B cell (primary cell): ENCODE results near the gene PICK1. TPM values are rescaled to one million over a fixed set of nuclear protein-coding genes. Genes with fewer than 3 reads are reported as not detected.

Source experiments
- ATAC-seq: fragments of 200-7000 bp; cut with Tn5 transposase; one replicate; pipeline ENCODE4 v1.10.0; 2021; ENCODE audit warnings: low read depth, mild to moderate bottlenecking, moderate number of reproducible peaks, moderate library complexity
- CTCF ChIA-PET: fragments of 350-600 bp; sonication (Branson Sonifier 250); formaldehyde crosslinking; loops from one replicate; lab custom pipeline; 2021; ENCODE audit warnings: antibody characterized with exemption, inconsistent platforms; lab: Charles Lee
- POLR2A ChIA-PET: fragments of 350-600 bp; sonication (Branson Sonifier 250); formaldehyde crosslinking; loops from one replicate; lab custom pipeline; 2021; ENCODE audit warnings: antibody characterized with exemption; lab: Charles Lee
- DNase-seq: peaks from one replicate; pipeline ENCODE4 v3.0.0; 2013
- H2AFZ ChIP-seq: 2 replicates; pipeline ENCODE4 v1.6.1; 2012; ENCODE audit warnings: mild to moderate bottlenecking, low read depth, low read length; ENCODE audit not compliant: insufficient read depth, poor library complexity, severe bottlenecking
- H3K27ac ChIP-seq, 2 donors: 1 replicate in 1 of 2; 2 replicates in 1 of 2; pipeline ENCODE4 v1.5.1; 2012 to 2013; ENCODE audit warnings: low read length in 2 of 2, mild to moderate bottlenecking in 2 of 2, moderate library complexity in 1 of 2
- H3K27me3 ChIP-seq, 4 experiments: fragments of 200-600 bp in 1 of 4; sonication (generic) in 1 of 4; replicated peaks in 1 of 4; 1 replicate in 2 of 4; 2 replicates in 2 of 4; pipeline versions ENCODE4 v1.6.1 to v1.7.0; 2013 to 2016; ENCODE audit warnings: low read length in 3 of 4, mild to moderate bottlenecking in 2 of 4, mixed read lengths in 1 of 4, moderate library complexity in 1 of 4; ENCODE audit not compliant: insufficient read depth in 4 of 4, control insufficient read depth in 3 of 4; ENCODE audit errors: control extremely low read depth in 1 of 4
- H3K36me3 ChIP-seq, 2 experiments: replicated peaks in 1 of 2; 1 replicate in 1 of 2; 2 replicates in 1 of 2; pipeline versions ENCODE4 v1.6.1 to v1.7.1; 2013; ENCODE audit warnings: low read length in 1 of 2; ENCODE audit not compliant: insufficient read depth in 2 of 2, control insufficient read depth in 1 of 2; ENCODE audit errors: control extremely low read depth in 1 of 2, extremely low read depth in 1 of 2
- H3K4me1 ChIP-seq, 2 donors: fragments of 200-600 bp in 1 of 2; sonication (generic) in 1 of 2; 1 replicate in 1 of 2; 2 replicates in 1 of 2; pipeline versions ENCODE4 v1.5.1 to v1.6.1; 2013 to 2017; ENCODE audit warnings: low read length in 2 of 2; ENCODE audit not compliant: control insufficient read depth in 2 of 2, insufficient read depth in 2 of 2
- H3K4me2 ChIP-seq: replicated peaks from 2 replicates; pipeline ENCODE3; 2012; ENCODE audit warnings: mild to moderate bottlenecking, low read depth, low read length; ENCODE audit not compliant: poor library complexity, severe bottlenecking
- H3K4me3 ChIP-seq, 5 experiments: fragments of 200-600 bp in 1 of 5; sonication (generic) in 1 of 5; 1 replicate in 3 of 5; 2 replicates in 2 of 5; pipeline versions ENCODE4 v1.5.1 to v1.7.0; 2011 to 2016; ENCODE audit warnings: low read length in 4 of 5, mild to moderate bottlenecking in 4 of 5, low read depth in 2 of 5, control low read depth in 1 of 5, moderate library complexity in 1 of 5; ENCODE audit not compliant: insufficient read depth in 1 of 5; ENCODE audit errors: control extremely low read depth in 1 of 5, extremely low read depth in 1 of 5
- H3K79me2 ChIP-seq: fragments of 200-600 bp; sonication (generic); one replicate; pipeline ENCODE4 v1.6.0; 2016; ENCODE audit warnings: low read length; ENCODE audit not compliant: control insufficient read depth, insufficient read depth
- H3K9ac ChIP-seq: fragments of 200-600 bp; sonication (generic); 2 replicates; pipeline ENCODE4 v1.6.1; 2017; ENCODE audit warnings: mild to moderate bottlenecking, low read length, moderate library complexity
- H3K9me3 ChIP-seq, 3 donors: one replicate each; pipeline versions ENCODE4 v1.6.1 to v1.7.1; 2013; ENCODE audit warnings: low read length in 2 of 3; ENCODE audit not compliant: control insufficient read depth in 2 of 3, insufficient read depth in 1 of 3; ENCODE audit errors: control extremely low read depth in 1 of 3
- H4K20me1 ChIP-seq: 2 replicates; pipeline ENCODE4 v1.6.0; 2012; ENCODE audit warnings: mild to moderate bottlenecking, low read length; ENCODE audit not compliant: insufficient read depth, control insufficient read depth, poor library complexity, severe bottlenecking
- H3K27ac Mint-ChIP-seq: one replicate; pipeline ENCODE4 v1.8.0; 2021; ENCODE audit warnings: mixed read lengths
- H3K27me3 Mint-ChIP-seq: one replicate; pipeline ENCODE4 v1.8.0; 2021; ENCODE audit warnings: mixed read lengths
- H3K4me1 Mint-ChIP-seq: one replicate; pipeline ENCODE4 v1.8.0; 2021; ENCODE audit warnings: mixed read lengths
- H3K4me3 Mint-ChIP-seq: one replicate; pipeline ENCODE4 v1.8.0; 2021; ENCODE audit warnings: mixed read lengths
- H3K9me3 Mint-ChIP-seq: one replicate; pipeline ENCODE4 v1.8.0; 2022; ENCODE audit warnings: mixed read lengths; ENCODE audit not compliant: insufficient read depth
- CTCF ChIP-seq: fragments of 200-600 bp; IDR thresholded peaks from one replicate; pipeline ENCODE4 v1.8.0; 2022; ENCODE audit warnings: antibody characterized with exemption, mild to moderate bottlenecking
- EZH2 ChIP-seq: IDR thresholded peaks from 2 replicates; pipeline ENCODE4 v1.6.1; 2012; ENCODE audit warnings: borderline replicate concordance, low read depth, mild to moderate bottlenecking, moderate library complexity, low read length; ENCODE audit not compliant: insufficient read depth, poor library complexity, severe bottlenecking
- WGBS: methylation state at CpG from one replicate; pipeline ENCODE4 v1.1.5; 2013; ENCODE audit warnings: missing lambda C conversion rate; ENCODE audit not compliant: insufficient coverage; 5-methylcytosine and 5-hydroxymethylcytosine counted together
- intact Hi-C: fragments of 100-400 bp; cut with micrococcal nuclease; formaldehyde crosslinking; loops from one replicate; pipeline ENCODE4 v1.10.0; 2022
- polyA plus RNA-seq: library from polyadenylated mRNA; depleted of rRNA; stranded (reverse); fragments of >200 nt; gene quantifications from 2 replicates; pipeline ENCODE4 v1.2.3, GENCODE V29; 2012
- total RNA-seq, 2 donors: library from RNA; stranded (reverse); fragments of 120-200 nt in 1 of 2; gene quantifications; 1 replicate in 1 of 2; 2 replicates in 1 of 2; pipeline versions ENCODE4 v1.2.3 to v1.2.4, GENCODE V29; 2013 to 2022

The PICK1 gene
- total and polyA plus RNA-seq, 2 donors (not counting 1 experiment from before 2014, with no cell fraction given): 34.2 to 37.4 TPM

DNA sequence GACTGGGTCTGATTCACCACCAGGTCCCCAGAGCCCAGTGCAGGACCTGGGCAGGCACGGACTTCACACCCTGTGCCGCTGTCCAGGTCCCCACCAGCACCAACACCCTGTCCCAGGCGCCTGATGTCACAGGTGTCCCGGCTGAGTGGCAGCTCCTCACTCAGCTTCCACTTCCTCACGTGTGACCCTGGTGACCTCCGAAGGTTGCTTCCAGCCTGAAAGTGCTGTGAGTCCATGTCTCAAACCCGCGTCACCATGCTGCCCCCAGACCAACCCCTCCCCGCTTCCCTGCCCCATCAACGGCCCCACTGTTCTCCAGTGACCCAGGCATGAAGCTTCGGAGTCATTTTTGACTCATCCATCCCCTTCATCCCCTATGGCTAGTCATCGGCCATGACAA is 25.7 kb upstream of the PICK1 start:
- Mint-ChIP-seq H3K4me1 (no peaks in the 10 kb centered on the region), H3K4me3 (no peak overlapping the region), H3K27ac (no peak overlapping the region), H3K9me3 (no peaks in the 10 kb centered on the region), H3K27me3 (no peaks in the 10 kb centered on the region)
- intact Hi-C loops: no loop called here
- POLR2A ChIA-PET: no interaction called here
- no peaks in the 10 kb centered on the region for H3K9me3 ChIP-seq
- no peak for TF ChIP-seq EZH2
- TF ChIP-seq CTCF: no peak
- H3K79me2 ChIP-seq: no peaks in the 10 kb centered on the region
- H3K4me2 ChIP-seq: no peak overlapping the region
- no peak overlapping the region for H3K27ac ChIP-seq
- no peaks in the 10 kb centered on the region for H3K36me3 ChIP-seq
- DNase-seq (no peak), ATAC-seq (no peak)
- H4K20me1 ChIP-seq: no peaks in the 10 kb centered on the region
- H2AFZ ChIP-seq: no peak overlapping the region
- H3K4me1 ChIP-seq: no peaks in the 10 kb centered on the region
- H3K4me3 ChIP-seq: no peak overlapping the region
- H3K27me3 ChIP-seq: no peaks in the 10 kb centered on the region
- 95% methylated on average over 12 of the region's 12 CpGs for WGBS
- CTCF ChIA-PET: interaction anchor here (2.2 kb wide), 1 partner anchor 21 kb away, joined by 5 read pairs; no protein-coding TSS in a partner anchor
- H3K9ac ChIP-seq: no peak overlapping the region

- no peaks in the 10 kb centered on the region for H3K9me3 Mint-ChIP-seq
- no peaks in the 10 kb centered on the region for H3K27me3 ChIP-seq
- CTCF ChIA-PET: interaction anchor here (0.6 to 2.2 kb wide), 2 partner anchors 19 to 364 kb away, joined by 4 to 5 read pairs; no protein-coding TSS in a partner anchor
These were observed 24.3 kb upstream of the PICK1 start for GRCh38 chr22:38032681-38033521.

More at GRCh38 chr22:38032681-38033521, 24.3 kb upstream of the PICK1 start:
- no peak overlapping the region for H3K27ac ChIP-seq
- 93% methylated on average over 14 of the region's 19 CpGs for WGBS
- no peak for DNase-seq
- H3K27me3 Mint-ChIP-seq: peaks cover 7% of the 10 kb centered on the region
- no peaks in the 10 kb centered on the region for H3K36me3 ChIP-seq
- TF ChIP-seq CTCF: no peak
- TF ChIP-seq EZH2: no peak
- no peaks in the 10 kb centered on the region for H3K4me1 ChIP-seq
- POLR2A ChIA-PET: no interaction called here
- H3K4me1 Mint-ChIP-seq: no peaks in the 10 kb centered on the region
- H3K79me2 ChIP-seq: no peaks in the 10 kb centered on the region
- no peak overlapping the region for H3K4me2 ChIP-seq
- H3K9me3 ChIP-seq: no peaks in the 10 kb centered on the region
- no peak overlapping the region for H3K4me3 Mint-ChIP-seq
- ATAC-seq: no peak
- H3K4me3 ChIP-seq: no peak overlapping the region
- no peak overlapping the region for H3K27ac Mint-ChIP-seq
- intact Hi-C loops: no loop called here
- H4K20me1 ChIP-seq: no peaks in the 10 kb centered on the region
- H2AFZ ChIP-seq: no peak overlapping the region
- H3K9ac ChIP-seq: no peak overlapping the region
